Measurements from ENCODE around the gene CNNM1.

- TF ChIP-seq CTCF (conservative IDR thresholded peaks at IDR 0.05 in 1 of 2, IDR thresholded peaks at IDR 0.05 in 1 of 2; ENCODE audit: extremely low read depth in 1 of 2, insufficient read depth in 1 of 2, low read depth in 1 of 2, low read length in 2 of 2) (no peak), EZH2 (IDR thresholded peaks at IDR 0.05; ENCODE audit: borderline replicate concordance, low read length) (no peak)
Measured at GRCh38 chr10:99316374-99316773, 12.8 kb upstream of the CNNM1 start.
